Stimulated activated CD8-positive, alpha-beta memory T cell treated with anti-CD3 and anti-CD28 coated beads, Interleukin-7, amount 100 ng/mL, for 1 hour (primary cell): ENCODE data around the gene LSM3.

Experiments used
- DNase-seq, 2 donors: peaks; one replicate each; pipeline ENCODE4 v3.0.0-alpha.2; 2020; ENCODE audit warnings: low read depth in 2 of 2

Gene LSM3

DNA sequence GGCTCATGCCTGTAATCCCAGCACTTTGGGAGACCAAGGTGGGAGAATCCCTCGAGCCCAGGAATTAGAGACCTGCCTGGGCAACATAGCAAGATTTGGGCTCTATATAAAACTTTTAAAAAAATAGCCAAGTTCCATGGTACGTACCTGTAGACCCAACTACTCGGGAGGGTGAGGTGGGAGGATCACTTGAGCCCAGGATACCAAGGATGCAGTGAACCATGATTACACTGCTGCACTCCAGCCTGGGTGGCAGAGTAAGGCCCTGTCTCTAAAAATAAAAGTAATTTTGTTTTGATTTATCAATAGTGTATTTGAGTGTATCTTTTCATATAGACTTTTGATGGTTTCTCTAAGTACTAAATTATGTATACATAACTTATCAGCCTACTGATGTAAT lies 63.1 kb downstream of the LSM3 start:
- DNase-seq: no peak

DNA sequence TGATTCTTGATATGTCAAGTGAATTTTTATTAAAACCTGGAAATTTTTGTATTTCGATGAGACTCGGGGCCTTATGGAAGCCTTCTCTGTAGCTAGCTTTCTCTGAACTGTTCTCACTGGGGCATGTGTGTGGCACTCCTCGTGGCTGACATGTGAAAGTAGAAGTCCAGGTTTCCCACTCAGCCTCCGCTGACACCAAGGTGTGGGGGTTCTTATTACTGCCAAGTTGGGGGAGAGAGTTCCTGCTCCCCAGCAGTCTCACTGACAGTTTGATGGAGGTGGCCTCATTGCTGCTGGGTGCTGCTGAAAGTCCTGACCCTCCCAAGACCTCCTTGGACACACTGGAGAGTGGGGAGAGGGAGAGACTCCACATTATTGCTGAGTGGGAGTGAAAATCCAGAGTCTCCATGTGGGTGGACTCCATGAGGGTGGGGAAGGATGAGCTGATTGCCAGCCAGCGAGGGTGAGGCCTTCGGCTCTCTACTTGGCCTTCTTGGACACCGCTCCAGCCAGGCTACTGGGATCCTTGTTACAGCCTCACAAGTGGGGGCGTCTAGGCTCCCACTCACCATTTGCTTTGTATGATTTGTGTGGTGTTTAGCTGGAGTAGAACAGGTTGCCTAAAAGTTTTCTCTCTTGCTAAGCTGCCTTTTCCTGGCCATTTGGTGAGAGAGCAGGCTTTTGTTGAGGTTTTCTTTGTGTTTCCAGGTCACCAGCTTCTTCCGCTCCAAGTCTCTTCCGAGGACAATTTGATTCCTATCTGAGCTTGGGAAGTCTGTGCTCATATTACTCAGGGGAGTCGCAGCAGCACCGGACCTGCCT lies 64.1 kb downstream of the LSM3 start:
- no peak for DNase-seq

DNA sequence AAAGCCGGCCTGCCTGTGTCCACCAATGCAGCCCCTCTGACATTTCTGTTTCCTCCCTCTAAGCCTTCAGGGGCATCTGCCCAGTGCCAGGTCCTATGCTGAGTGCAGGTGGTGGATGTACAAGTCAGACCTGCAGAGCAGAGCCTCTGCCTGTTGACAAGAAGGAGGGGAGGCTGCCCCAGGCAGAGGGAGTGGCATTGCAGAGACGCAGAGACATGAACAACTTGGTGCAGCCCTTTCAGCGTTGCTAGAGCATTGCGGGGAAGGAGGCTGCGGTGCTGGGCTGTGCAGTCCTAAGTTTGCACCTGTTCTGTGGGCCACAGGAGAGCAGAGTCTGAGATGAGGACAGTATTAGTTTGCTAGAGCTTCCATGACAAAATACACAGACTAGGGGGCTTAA lies 65.2 kb downstream of the LSM3 start:
- DNase-seq: no peak

DNA sequence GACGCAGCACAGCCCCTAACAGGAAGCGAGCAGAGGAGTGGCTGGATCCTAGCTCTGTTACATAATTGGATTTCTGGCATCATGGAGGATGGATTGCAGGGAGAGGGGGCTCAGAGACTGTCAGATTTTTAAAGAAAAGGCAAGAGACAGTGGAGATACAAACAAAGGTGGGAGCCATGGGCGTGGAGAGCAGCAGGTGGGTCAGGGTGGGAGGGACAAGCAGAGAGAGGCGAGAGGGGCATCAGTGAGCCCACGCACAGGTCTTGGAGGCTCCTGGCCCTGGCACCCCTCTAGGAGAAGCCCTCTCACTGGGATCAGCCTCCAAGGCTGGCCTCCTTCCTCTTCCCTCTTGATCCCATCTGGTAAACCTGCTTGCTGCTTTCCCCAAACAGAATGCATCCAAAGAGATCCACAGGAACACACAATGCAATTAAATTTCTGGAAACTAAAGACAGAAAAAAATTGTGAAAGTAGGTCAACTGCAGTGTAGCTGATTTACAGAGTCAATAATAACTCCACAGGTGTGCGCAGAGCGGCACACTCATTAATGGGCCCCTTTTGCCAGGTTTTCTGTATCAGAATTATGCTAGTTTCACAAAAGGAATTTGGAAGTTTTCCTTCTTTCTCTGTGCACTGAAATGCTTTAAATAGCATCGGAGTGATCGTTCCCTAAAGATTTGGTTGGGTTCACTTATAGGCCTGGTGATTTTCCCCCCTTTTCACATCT lies 66.1 kb downstream of the LSM3 start:
- DNase-seq: no peak

DNA sequence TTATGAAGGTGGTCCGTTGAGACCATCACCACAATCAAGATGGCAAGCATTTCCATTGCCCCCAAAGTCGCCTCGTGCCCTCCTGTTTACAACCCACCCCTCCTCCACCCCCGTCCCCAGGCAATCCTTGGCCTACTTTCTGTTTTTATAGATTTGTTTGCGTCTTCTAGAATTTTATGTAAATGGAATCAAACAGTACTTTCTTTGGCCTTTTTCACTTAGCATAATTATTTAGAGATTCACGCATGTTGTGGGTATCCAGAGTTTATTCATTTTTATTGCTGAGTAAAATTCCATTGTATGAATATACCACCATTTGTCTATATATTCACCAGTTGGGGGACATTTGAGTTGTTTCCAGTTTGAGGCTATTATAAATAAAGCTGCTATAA lies 66.6 kb downstream of the LSM3 start:
- DNase-seq: no peak

DNA sequence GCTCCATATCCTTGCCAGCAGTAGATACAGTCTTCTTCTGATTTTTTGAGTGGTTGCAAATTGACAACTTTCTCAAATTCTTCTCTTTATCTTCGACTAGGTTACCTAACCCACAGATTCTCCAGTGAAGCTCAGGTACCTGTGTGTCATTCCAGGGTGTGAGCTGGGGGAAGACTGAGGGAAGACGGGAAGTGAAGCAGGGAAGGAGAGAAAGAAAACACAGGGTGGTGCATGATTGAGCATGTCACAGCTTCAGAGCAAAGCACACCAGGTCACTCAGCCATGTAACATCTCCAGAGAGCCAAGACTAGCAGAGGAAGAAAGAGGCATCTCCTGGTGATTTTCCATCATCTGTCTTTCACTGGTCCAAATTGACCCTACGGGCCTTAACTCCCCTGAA lies 67.2 kb downstream of the LSM3 start:
- DNase-seq: no peak

DNA sequence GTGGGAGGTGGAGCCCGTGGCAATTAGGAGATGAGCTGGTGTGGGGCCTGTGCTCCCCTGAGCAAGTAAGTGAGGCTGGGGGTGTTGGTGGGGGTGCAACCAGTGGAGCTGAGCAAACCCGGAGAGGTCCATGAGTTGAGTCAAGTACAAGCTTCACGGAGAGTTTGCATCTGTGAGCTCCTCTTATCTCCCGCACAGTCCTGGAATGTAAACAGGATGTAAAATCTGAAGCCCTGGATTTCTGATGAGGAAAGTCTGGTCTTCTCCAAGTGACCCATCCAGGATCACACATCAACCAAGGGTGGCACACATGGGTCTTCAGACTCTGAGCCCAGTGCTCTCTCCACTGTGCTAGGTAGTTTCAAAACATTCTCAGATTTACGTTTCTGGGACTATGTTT lies 67.8 kb downstream of the LSM3 start:
- no peak for DNase-seq

DNA sequence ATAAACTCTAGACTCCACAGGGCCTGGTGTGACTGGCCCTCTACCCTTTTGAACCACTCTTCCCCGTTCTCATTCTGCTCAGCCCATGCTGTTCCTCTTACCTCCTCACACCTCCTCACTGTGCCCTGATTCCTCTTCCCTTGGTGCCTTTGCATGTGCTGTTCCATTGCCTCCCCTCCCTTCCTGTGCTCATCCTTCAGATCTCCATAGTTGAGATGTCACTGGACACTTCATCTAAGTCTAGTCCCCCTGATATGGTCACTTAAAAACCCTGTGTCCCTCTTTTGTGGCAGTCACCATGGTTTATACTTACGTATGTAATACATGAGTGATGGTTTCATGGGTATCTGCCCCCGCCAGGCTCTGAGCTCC lies 69.8 kb downstream of the LSM3 start:
- DNase-seq: no peak

DNA sequence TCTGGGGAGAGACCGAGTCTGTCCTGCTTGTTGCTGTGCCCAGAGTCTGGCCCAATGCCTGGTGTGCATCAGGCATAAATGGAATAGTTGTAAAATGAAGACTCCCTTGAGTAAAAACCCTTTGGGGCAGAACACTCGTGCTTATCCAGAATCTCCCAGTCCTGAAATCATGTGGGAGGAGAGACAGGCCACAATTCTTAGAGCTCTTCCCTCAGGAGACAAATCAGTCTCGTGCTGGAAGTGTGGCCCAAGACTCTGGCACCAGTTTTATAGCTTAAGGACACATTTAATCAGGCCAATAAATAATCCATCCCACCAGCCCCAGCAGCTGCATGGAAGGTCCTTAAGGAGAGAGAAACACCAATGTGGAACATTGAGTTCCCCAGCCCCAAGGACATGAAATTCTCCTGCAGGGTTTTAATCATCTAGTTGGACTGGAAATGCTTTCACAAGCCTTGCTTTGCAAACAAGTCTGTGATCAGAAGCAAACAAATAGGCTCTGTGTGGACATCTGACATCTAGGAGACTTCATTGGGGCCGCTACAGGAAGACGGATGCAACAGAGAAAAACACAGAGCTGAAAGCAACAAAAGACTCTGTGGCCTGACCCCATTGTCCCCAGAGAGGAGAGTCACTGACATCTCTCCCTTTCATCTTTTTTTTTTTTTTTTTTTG lies 70.4 kb downstream of the LSM3 start:
- DNase-seq: no peak
